Measurements from ENCODE around the gene DENND1A. TPM values are rescaled to one million over a fixed set of nuclear protein-coding genes. Genes with fewer than 3 reads are reported as not detected.

Gene DENND1A
- polyA plus RNA-seq, 1 experiment, result 16.2 TPM

- ChIA-PET POLR2A (no interaction called here), CTCF (no interaction called here)
These were observed 227.4 kb downstream of the DENND1A start for GRCh38 chr9:123702483-123702882.

GRCh38 chr9:123697686-123698085 is 232.2 kb downstream of the DENND1A start:
- Histone ChIP-seq H3K27ac (ENCODE audit: low read depth, low read length) (no peak overlapping the region), H3K9me3 (ENCODE audit: control insufficient read depth, insufficient read depth, low read length) (no peaks in the 10 kb centered on the region), H3K27me3 (ENCODE audit: control insufficient read depth, insufficient read depth, low read length) (no peaks in the 10 kb centered on the region), H3K4me3 (ENCODE audit: low read depth, low read length) (no peak overlapping the region)
- no peak for DNase-seq (ENCODE audit: low read depth, low spot score)
- POLR2A ChIA-PET, result no interaction called here
- CTCF ChIA-PET, result no interaction called here
- no peak for TF ChIP-seq CTCF (IDR thresholded peaks at IDR 0.05; ENCODE audit: low read depth, low read length)

More at GRCh38 chr9:123702483-123702882, 227.4 kb downstream of the DENND1A start:
- no peak overlapping the region for H3K27ac ChIP-seq (ENCODE audit: low read depth, low read length)
- no peaks in the 10 kb centered on the region for H3K27me3 ChIP-seq (ENCODE audit: control insufficient read depth, insufficient read depth, low read length)
- 0 out of 2 replicates have a peak, but pooled peaks cover 3% of the 10 kb centered on the region for H3K9me3 ChIP-seq (ENCODE audit: control insufficient read depth, insufficient read depth, low read length)
- no peak overlapping the region for H3K4me3 ChIP-seq (ENCODE audit: low read depth, low read length)
- no peak for TF ChIP-seq CTCF (IDR thresholded peaks at IDR 0.05; ENCODE audit: low read depth, low read length)
- no peak for DNase-seq (ENCODE audit: low read depth, low spot score)

- no peaks in the 10 kb centered on the region for H3K9me3 ChIP-seq (ENCODE audit: control insufficient read depth, insufficient read depth, low read length)
- no peak for TF ChIP-seq CTCF (IDR thresholded peaks at IDR 0.05; ENCODE audit: low read depth, low read length)
- POLR2A ChIA-PET, result no interaction called here
- no peak overlapping the region for H3K4me3 ChIP-seq (ENCODE audit: low read depth, low read length)
- H3K27me3 ChIP-seq (ENCODE audit: control insufficient read depth, insufficient read depth, low read length), result no peaks in the 10 kb centered on the region
- no peak for DNase-seq (ENCODE audit: low read depth, low spot score)
- H3K27ac ChIP-seq (ENCODE audit: low read depth, low read length), result no peak overlapping the region
- CTCF ChIA-PET, result no interaction called here
These were observed 233.4 kb downstream of the DENND1A start for GRCh38 chr9:123696476-123696875.

- Histone ChIP-seq H3K4me3 (ENCODE audit: low read depth, low read length) (no peak overlapping the region), H3K9me3 (ENCODE audit: control insufficient read depth, insufficient read depth, low read length) (no peaks in the 10 kb centered on the region), H3K27ac (ENCODE audit: low read depth, low read length) (no peak overlapping the region), H3K27me3 (ENCODE audit: control insufficient read depth, insufficient read depth, low read length) (no peaks in the 10 kb centered on the region)
- TF ChIP-seq CTCF (IDR thresholded peaks at IDR 0.05; ENCODE audit: low read depth, low read length), result no peak
- ChIA-PET CTCF (no interaction called here), POLR2A (no interaction called here)
- no peak for DNase-seq (ENCODE audit: low read depth, low spot score)
These were observed 234.5 kb downstream of the DENND1A start for GRCh38 chr9:123695386-123695785.

GRCh38 chr9:123691765-123692303 is 238.1 kb downstream of the DENND1A start:
- H3K9me3 ChIP-seq (ENCODE audit: control insufficient read depth, insufficient read depth, low read length), result no peaks in the 10 kb centered on the region
- no peak overlapping the region for H3K27ac ChIP-seq (ENCODE audit: low read depth, low read length)
- H3K4me3 ChIP-seq (ENCODE audit: low read depth, low read length), result no peak overlapping the region
- CTCF ChIA-PET, result no interaction called here
- no peak for TF ChIP-seq CTCF (IDR thresholded peaks at IDR 0.05; ENCODE audit: low read depth, low read length)
- POLR2A ChIA-PET, result no interaction called here
- H3K27me3 ChIP-seq (ENCODE audit: control insufficient read depth, insufficient read depth, low read length), result no peaks in the 10 kb centered on the region
- no peak for DNase-seq (ENCODE audit: low read depth, low spot score)
